H9 (cell line): ENCODE results near the gene AEN. TPM values are rescaled to one million over a fixed set of nuclear protein-coding genes. Genes with fewer than 3 reads are reported as not detected.

Experiments
- DNase-seq: peaks from one replicate; pipeline ENCODE4 v3.0.0-alpha.2; 2017
- H2AFZ ChIP-seq: one replicate; pipeline ENCODE4 v1.6.1; 2013; ENCODE audit warnings: mild to moderate bottlenecking, low read length, control low read depth, moderate library complexity
- H2AK5ac ChIP-seq: 2 replicates; pipeline ENCODE4 v1.6.1; 2013; ENCODE audit warnings: low read length, control low read depth, mixed read lengths; ENCODE audit not compliant: insufficient read length
- H2BK120ac ChIP-seq: one replicate; pipeline ENCODE4 v1.6.1; 2013; ENCODE audit warnings: low read depth, mild to moderate bottlenecking, low read length, control low read depth, inconsistent platforms; ENCODE audit not compliant: poor library complexity, severe bottlenecking
- H2BK12ac ChIP-seq: 2 replicates; pipeline ENCODE4 v1.6.1; 2013; ENCODE audit warnings: low read length, control low read depth, mixed read lengths, low read depth; ENCODE audit not compliant: insufficient read length
- H2BK15ac ChIP-seq: 2 replicates; pipeline ENCODE4 v1.6.1; 2013; ENCODE audit warnings: low read depth, low read length, control low read depth
- H2BK20ac ChIP-seq: one replicate; pipeline ENCODE4 v1.6.1; 2013; ENCODE audit warnings: low read depth, mild to moderate bottlenecking, low read length, control low read depth, inconsistent platforms; ENCODE audit not compliant: poor library complexity, severe bottlenecking
- H2BK5ac ChIP-seq: 2 replicates; pipeline ENCODE4 v1.6.1; 2013; ENCODE audit warnings: low read length, control low read depth, mixed read lengths; ENCODE audit not compliant: insufficient read length
- H3K14ac ChIP-seq: 2 replicates; pipeline ENCODE4 v1.6.1; 2013; ENCODE audit warnings: low read length, control low read depth; ENCODE audit not compliant: insufficient read depth
- H3K18ac ChIP-seq: 2 replicates; pipeline ENCODE4 v1.6.1; 2013; ENCODE audit warnings: low read depth, mild to moderate bottlenecking, mixed read lengths, low read length, control low read depth; ENCODE audit not compliant: insufficient read length
- H3K23ac ChIP-seq: 2 replicates; pipeline ENCODE4 v1.6.1; 2013; ENCODE audit warnings: low read length, control low read depth, mixed read lengths, low read depth; ENCODE audit not compliant: insufficient read length
- H3K23me2 ChIP-seq: 2 replicates; pipeline ENCODE4 v1.6.1; 2013; ENCODE audit warnings: low read depth, mild to moderate bottlenecking, mixed read lengths, low read length, control low read depth; ENCODE audit not compliant: insufficient read length, poor library complexity, severe bottlenecking
- H3K27ac ChIP-seq: 2 replicates; pipeline ENCODE4 v1.5.1; 2013; ENCODE audit warnings: low read length, control low read depth, mixed read lengths, low read depth; ENCODE audit not compliant: insufficient read length
- H3K27me3 ChIP-seq: 2 replicates; pipeline ENCODE4 v1.6.1; 2013; ENCODE audit warnings: low read length, control low read depth, inconsistent platforms; ENCODE audit not compliant: insufficient read depth
- H3K4ac ChIP-seq: 2 replicates; pipeline ENCODE4 v1.6.1; 2013; ENCODE audit warnings: low read depth, mild to moderate bottlenecking, control low read depth, inconsistent platforms, low read length, moderate library complexity
- H3K4me1 ChIP-seq: 2 replicates; pipeline ENCODE4 v1.6.1; 2013; ENCODE audit warnings: low read length, control low read depth, inconsistent platforms; ENCODE audit not compliant: insufficient read depth
- H3K4me2 ChIP-seq: 2 replicates; pipeline ENCODE4 v1.6.1; 2013; ENCODE audit warnings: low read length, control low read depth, mixed read lengths; ENCODE audit not compliant: insufficient read length, insufficient read depth
- H3K56ac ChIP-seq: 2 replicates; pipeline ENCODE4 v1.6.1; 2013; ENCODE audit warnings: low read depth, mild to moderate bottlenecking, mixed read lengths, low read length, control low read depth; ENCODE audit not compliant: insufficient read length
- H3K79me1 ChIP-seq: 2 replicates; pipeline ENCODE4 v1.6.1; 2013; ENCODE audit warnings: low read depth, mild to moderate bottlenecking, moderate library complexity, low read length, control low read depth, inconsistent platforms; ENCODE audit not compliant: insufficient read depth, poor library complexity, severe bottlenecking
- H3K79me2 ChIP-seq: 2 replicates; pipeline ENCODE4 v1.6.1; 2013; ENCODE audit warnings: low read length, control low read depth, inconsistent platforms; ENCODE audit not compliant: insufficient read depth
- H3K9ac ChIP-seq: 2 replicates; pipeline ENCODE4 v1.6.1; 2013; ENCODE audit warnings: low read length, control low read depth, mixed read lengths; ENCODE audit not compliant: insufficient read length; ENCODE audit errors: extremely low read depth
- H3K9me3 ChIP-seq: one replicate; pipeline ENCODE4 v1.6.1; 2013; ENCODE audit warnings: low read depth, low read length, inconsistent platforms; ENCODE audit not compliant: control insufficient read depth
- H3T11ph ChIP-seq: one replicate; pipeline ENCODE4 v1.6.1; 2013; ENCODE audit warnings: mild to moderate bottlenecking, low read length, control low read depth, inconsistent platforms
- H4K20me1 ChIP-seq: one replicate; pipeline ENCODE4 v1.6.1; 2013; ENCODE audit not compliant: control insufficient read depth, insufficient read length, insufficient read depth
- H4K5ac ChIP-seq: 2 replicates; pipeline ENCODE4 v1.6.1; 2013; ENCODE audit warnings: low read depth, mild to moderate bottlenecking, mixed read lengths, low read length, control low read depth; ENCODE audit not compliant: insufficient read length
- H4K8ac ChIP-seq: replicated peaks from 2 replicates; pipeline ENCODE4 v1.6.1; 2013; ENCODE audit warnings: low read length, control low read depth, mixed read lengths, low read depth; ENCODE audit not compliant: insufficient read length
- H4K91ac ChIP-seq: 2 replicates; pipeline ENCODE4 v1.6.1; 2013; ENCODE audit warnings: low read depth, mild to moderate bottlenecking, moderate library complexity, mixed read lengths, low read length, control low read depth; ENCODE audit not compliant: insufficient read length
- H3K27ac Mint-ChIP-seq, 3 experiments: 2 replicates in 2 of 3; 3 replicates in 1 of 3; pipeline ENCODE4 v1.8.0; 2020 to 2021; ENCODE audit warnings: mixed read lengths in 3 of 3, mild to moderate bottlenecking in 1 of 3, moderate library complexity in 1 of 3
- H3K27me3 Mint-ChIP-seq: 2 replicates; pipeline ENCODE4 v1.8.0; 2021; ENCODE audit warnings: low read depth, mild to moderate bottlenecking, moderate library complexity, mixed read lengths
- H3K36me3 Mint-ChIP-seq, 3 experiments: 2 replicates in 2 of 3; 3 replicates in 1 of 3; pipeline ENCODE4 v1.8.0; 2020 to 2021; ENCODE audit warnings: low read depth in 3 of 3, mixed read lengths in 3 of 3; ENCODE audit not compliant: insufficient read depth in 1 of 3
- H3K4me1 Mint-ChIP-seq, 2 experiments: 2 replicates each; pipeline ENCODE4 v1.8.0; 2020; ENCODE audit warnings: mixed read lengths in 2 of 2
- H3K4me3 Mint-ChIP-seq, 2 experiments: 2 replicates in 1 of 2; 3 replicates in 1 of 2; pipeline ENCODE4 v1.8.0; 2020 to 2021; ENCODE audit warnings: mild to moderate bottlenecking in 2 of 2, mixed read lengths in 2 of 2, moderate library complexity in 1 of 2
- H3K9me3 Mint-ChIP-seq, 2 experiments: 2 replicates in 1 of 2; 3 replicates in 1 of 2; pipeline ENCODE4 v1.8.0; 2020; ENCODE audit warnings: mild to moderate bottlenecking in 2 of 2, mixed read lengths in 2 of 2, moderate library complexity in 1 of 2
- CTCF ChIP-seq: fragments of 200-600 bp; sonication (generic); conservative IDR thresholded peaks from 3 replicates; pipeline ENCODE4 v1.8.0; 2021; ENCODE audit warnings: antibody characterized with exemption, mild to moderate bottlenecking
- WGBS: extraction: QIAGEN DNeasy Blood & Tissue Kit; methylation state at CpG from one replicate; pipeline ENCODE4 v1.1.7; 2013; ENCODE audit warnings: missing lambda C conversion rate, low lambda C conversion rate, mixed read lengths; ENCODE audit not compliant: insufficient read length; ENCODE audit errors: extremely low coverage; 5-methylcytosine and 5-hydroxymethylcytosine counted together
- total RNA-seq: library from RNA; stranded (reverse); gene quantifications from 2 replicates; pipeline ENCODE4 v1.2.1, GENCODE V29; 2021

AEN gene
- total RNA-seq, 1 experiment from 2014 or later = 132 TPM

GRCh38 chr15:88630141-88630721 lies 9.1 kb downstream of the AEN start:
- no peak for TF ChIP-seq CTCF
- Histone ChIP-seq H3K23me2 (no peaks in the 10 kb centered on the region), H3K56ac (no peak overlapping the region), H3K9ac (no peak overlapping the region), H4K5ac (no peak overlapping the region), H4K8ac (no peak overlapping the region), H3K27me3 (no peaks in the 10 kb centered on the region), H2BK120ac (no peak overlapping the region), H3K14ac (no peak overlapping the region), H3K23ac (no peak overlapping the region), H3K18ac (no peak overlapping the region), H3K4me1 (no peaks in the 10 kb centered on the region), H3K79me1 (peaks cover 8% of the 10 kb centered on the region), H2AK5ac (no peak overlapping the region), H4K91ac (no peak overlapping the region), H3K79me2 (peaks cover 22% of the 10 kb centered on the region; the same call in 1 of the 2 replicates), H2BK12ac (no peak overlapping the region), H2BK20ac (no peak overlapping the region), H3K4me2 (no peak overlapping the region), H3T11ph (no peak overlapping the region), H2BK15ac (no peak overlapping the region), H3K4ac (no peak overlapping the region), H2BK5ac (no peak overlapping the region), H3K9me3 (no peaks in the 10 kb centered on the region), H3K27ac (no peak overlapping the region), H4K20me1 (peaks cover 5% of the 10 kb centered on the region), H2AFZ (no peak overlapping the region)
- peak overlapping the region; percentile 56 to 73 (median 73); a peak in 6 of 7 replicates for H3K27ac Mint-ChIP-seq
- no peaks in the 10 kb centered on the region for H3K27me3 Mint-ChIP-seq
- no CpG with 5 or more reads among the region's 9 CpGs for WGBS
- peaks cover 48 to 89% (median 77%) of the 10 kb centered on the region in 3 experiments; a peak in 6 of 7 replicates for H3K36me3 Mint-ChIP-seq
- DNase-seq = no peak
- H3K9me3 Mint-ChIP-seq = no peaks in the 10 kb centered on the region
- H3K4me1 Mint-ChIP-seq = peaks cover 7 to 15% of the 10 kb centered on the region in 2 experiments
- H3K4me3 Mint-ChIP-seq = no peak overlapping the region
